Lower leg skin (tissue), 3 donors: ENCODE results near the gene ARHGEF16.

Experiments used
- POLR2A ChIP-seq, 2 donors: fragments of 450-650 bp; IDR thresholded peaks; one replicate each; pipeline ENCODE4 v1.6.1; 2016 to 2017; ENCODE audit warnings: antibody characterized with exemption in 2 of 2, mild to moderate bottlenecking in 1 of 2, moderate library complexity in 1 of 2
- TF ChIP-seq, protein P1 (sequence below), 3 donors: fragments of 450-650 bp; IDR thresholded peaks; one replicate each; pipeline ENCODE4 v1.5.1; 2016; ENCODE audit warnings: antibody characterized with exemption in 3 of 3, mild to moderate bottlenecking in 3 of 3, moderate library complexity in 2 of 3

DNA sequence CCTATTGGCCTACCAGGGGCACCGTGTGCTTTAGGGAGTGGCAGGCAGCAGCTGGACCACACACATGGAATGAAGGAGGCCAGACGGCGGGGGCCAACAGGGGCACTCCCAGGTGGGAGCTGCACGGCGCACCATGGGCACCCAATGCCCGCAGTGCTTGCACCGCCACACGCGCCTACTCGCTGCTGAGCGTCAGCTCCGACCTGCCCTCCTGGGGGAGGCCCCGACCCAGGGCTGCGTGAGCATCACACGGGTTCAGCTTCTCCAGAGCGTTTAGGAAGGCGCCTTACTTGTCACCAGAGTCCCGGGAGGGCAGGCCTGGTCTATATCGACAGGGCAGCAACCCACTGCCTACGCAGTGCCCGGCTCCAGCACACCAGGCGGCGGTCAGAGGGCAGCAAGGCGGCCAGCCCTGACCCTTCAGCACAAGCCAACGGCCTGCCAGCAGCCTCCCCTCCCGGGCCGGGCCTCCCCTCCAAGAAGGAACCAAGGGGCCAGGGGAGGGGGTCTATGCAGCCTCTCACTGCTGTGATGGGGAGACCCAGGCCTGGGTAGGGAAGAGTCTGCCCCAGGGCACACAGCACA, 64.9 kb downstream of the ARHGEF16 start:
- no peak for TF ChIP-seq POLR2A (IDR thresholded peaks at IDR 0.05)
- TF ChIP-seq, protein P1, sequence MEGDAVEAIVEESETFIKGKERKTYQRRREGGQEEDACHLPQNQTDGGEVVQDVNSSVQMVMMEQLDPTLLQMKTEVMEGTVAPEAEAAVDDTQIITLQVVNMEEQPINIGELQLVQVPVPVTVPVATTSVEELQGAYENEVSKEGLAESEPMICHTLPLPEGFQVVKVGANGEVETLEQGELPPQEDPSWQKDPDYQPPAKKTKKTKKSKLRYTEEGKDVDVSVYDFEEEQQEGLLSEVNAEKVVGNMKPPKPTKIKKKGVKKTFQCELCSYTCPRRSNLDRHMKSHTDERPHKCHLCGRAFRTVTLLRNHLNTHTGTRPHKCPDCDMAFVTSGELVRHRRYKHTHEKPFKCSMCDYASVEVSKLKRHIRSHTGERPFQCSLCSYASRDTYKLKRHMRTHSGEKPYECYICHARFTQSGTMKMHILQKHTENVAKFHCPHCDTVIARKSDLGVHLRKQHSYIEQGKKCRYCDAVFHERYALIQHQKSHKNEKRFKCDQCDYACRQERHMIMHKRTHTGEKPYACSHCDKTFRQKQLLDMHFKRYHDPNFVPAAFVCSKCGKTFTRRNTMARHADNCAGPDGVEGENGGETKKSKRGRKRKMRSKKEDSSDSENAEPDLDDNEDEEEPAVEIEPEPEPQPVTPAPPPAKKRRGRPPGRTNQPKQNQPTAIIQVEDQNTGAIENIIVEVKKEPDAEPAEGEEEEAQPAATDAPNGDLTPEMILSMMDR (IDR thresholded peaks at IDR 0.05), result no peak
